LHCN-M2 (cell line): ENCODE data around the gene RBMS3. TPM values are rescaled to one million over a fixed set of nuclear protein-coding genes. Genes with fewer than 3 reads are reported as not detected.

ENCODE experiments used
- DNase-seq: peaks from one replicate; pipeline ENCODE4 v3.0.0-alpha.2; 2012; ENCODE audit warnings: low read depth
- total RNA-seq: library from RNA; depleted of rRNA; stranded (reverse); fragments of >200 nt; gene quantifications from 2 replicates; pipeline ENCODE4 v1.2.3, GENCODE V29; 2014

RBMS3 gene
- total RNA-seq, 1 experiment from 2014 or later = 13.8 TPM

- no peak for DNase-seq
These were observed 329.9 kb downstream of the RBMS3 start for GRCh38 chr3:29610781-29611180.

GRCh38 chr3:29611252-29611651 lies 330.4 kb downstream of the RBMS3 start:
- DNase-seq = no peak

- no peak for DNase-seq
These were observed 331.7 kb downstream of the RBMS3 start for GRCh38 chr3:29612536-29612935.

GRCh38 chr3:29614954-29615353 lies 334.1 kb downstream of the RBMS3 start:
- DNase-seq = no peak

GRCh38 chr3:29618395-29619282 lies 337.8 kb downstream of the RBMS3 start:
- DNase-seq = no peak

- DNase-seq = no peak
These were observed 338.8 kb downstream of the RBMS3 start for GRCh38 chr3:29619676-29620075.

GRCh38 chr3:29627136-29628117 lies 346.6 kb downstream of the RBMS3 start:
- DNase-seq = no peak

GRCh38 chr3:29628795-29629194 lies 347.9 kb downstream of the RBMS3 start:
- no peak for DNase-seq

- no peak for DNase-seq
These were observed 355.0 kb downstream of the RBMS3 start for GRCh38 chr3:29635888-29636287.

- DNase-seq = no peak
These were observed 356.2 kb downstream of the RBMS3 start for GRCh38 chr3:29637068-29637467.

- DNase-seq = no peak
These were observed 358.9 kb downstream of the RBMS3 start for GRCh38 chr3:29639578-29640290.

GRCh38 chr3:29642393-29643033 lies 361.6 kb downstream of the RBMS3 start:
- DNase-seq = peak; percentile 85

GRCh38 chr3:29643034-29643425 lies 362.2 kb downstream of the RBMS3 start:
- no peak for DNase-seq

GRCh38 chr3:29644261-29644660 lies 363.4 kb downstream of the RBMS3 start:
- DNase-seq = peak; percentile 44

- DNase-seq = no peak
These were observed 364.2 kb downstream of the RBMS3 start for GRCh38 chr3:29644956-29645636.

GRCh38 chr3:29646043-29646442 lies 365.2 kb downstream of the RBMS3 start:
- DNase-seq = no peak

- DNase-seq = peak; percentile 67
These were observed 369.1 kb downstream of the RBMS3 start for GRCh38 chr3:29649815-29650547.

GRCh38 chr3:29653680-29654079 lies 372.8 kb downstream of the RBMS3 start:
- DNase-seq = no peak

- DNase-seq = no peak
These were observed 374.3 kb downstream of the RBMS3 start for GRCh38 chr3:29655015-29655747.
